Kidney (tissue), 14 donors: ENCODE data around the gene POLR3H. TPM values are rescaled to one million over a fixed set of nuclear protein-coding genes. Genes with fewer than 3 reads are reported as not detected.

Experiments used
- DNase-seq, 5 donors: peaks; one replicate each; pipeline ENCODE4 v3.0.0-alpha.2; 2013 to 2020
- FAIRE-seq: peaks from 2 replicates; lab custom pipeline; 2012; peaks lifted over from hg19 to GRCh38; lab: Jason Lieb, UNC
- H3K27ac ChIP-seq, 2 donors: one replicate each; pipeline ENCODE4 v1.7.0; 2013; ENCODE audit warnings: low read depth in 2 of 2, low read length in 2 of 2, inconsistent platforms in 1 of 2
- H3K27me3 ChIP-seq: one replicate; pipeline ENCODE4 v1.7.1; 2013; ENCODE audit warnings: low read length, inconsistent platforms; ENCODE audit not compliant: control insufficient read depth, insufficient read depth
- H3K36me3 ChIP-seq, 3 donors: one replicate each; pipeline versions ENCODE4 v1.7.0 to v1.7.1; 2013; ENCODE audit warnings: low read length in 3 of 3, control low read depth in 1 of 3, inconsistent platforms in 1 of 3; ENCODE audit not compliant: insufficient read depth in 3 of 3, control insufficient read depth in 2 of 3
- H3K4me1 ChIP-seq, 3 donors: one replicate each; pipeline versions ENCODE4 v1.7.0 to v1.7.1; 2013; ENCODE audit warnings: low read length in 3 of 3, inconsistent platforms in 1 of 3, low read depth in 1 of 3; ENCODE audit not compliant: control insufficient read depth in 2 of 3, insufficient read depth in 2 of 3
- H3K4me3 ChIP-seq, 3 donors: one replicate each; pipeline versions ENCODE4 v1.7.0 to v1.8.1; 2013; ENCODE audit warnings: low read length in 3 of 3, control low read depth in 1 of 3, inconsistent platforms in 1 of 3
- H3K9ac ChIP-seq, 3 donors: one replicate each; pipeline versions ENCODE4 v1.7.0 to v1.7.1; 2013; ENCODE audit warnings: low read length in 3 of 3, control low read depth in 1 of 3, inconsistent platforms in 1 of 3
- H3K9me3 ChIP-seq, 3 donors: one replicate each; pipeline versions ENCODE4 v1.7.0 to v1.7.1; 2013; ENCODE audit warnings: low read length in 3 of 3, control low read depth in 1 of 3, inconsistent platforms in 1 of 3; ENCODE audit not compliant: control insufficient read depth in 2 of 3, insufficient read depth in 1 of 3
- CTCF ChIP-seq: IDR thresholded peaks from 3 replicates; pipeline ENCODE4 v1.5.1; 2012; ENCODE audit warnings: mild to moderate bottlenecking, moderate library complexity, borderline replicate concordance; ENCODE audit not compliant: insufficient read depth; ENCODE audit errors: extremely low read depth
- intact Hi-C: fragments of 100-400 bp; cut with DNase I; formaldehyde crosslinking; loops from one replicate; pipeline ENCODE4 v1.11.1; 2022
- polyA plus RNA-seq: library from polyadenylated mRNA; stranded (reverse); fragments of 350-450 nt; fragmentation: Illumina TruSeq; extraction: RNeasy Lipid Tissue Mini Kit (QIAGEN cat#74804); gene quantifications from one replicate; pipeline ENCODE4 v1.2.3, GENCODE V29; 2014; ENCODE audit warnings: low read depth, low replicate concordance; ENCODE audit not compliant: insufficient read depth
- total RNA-seq: library from RNA; stranded (reverse); fragmentation: NEBNext Ultra II Directional; extraction: Animal tissue kit (Norgen Biotek cat#: 25700); gene quantifications from one replicate; pipeline ENCODE4 v1.2.1, GENCODE V29; 2021
- donor health status: control.
- donor health status: control.
- donor health status: control.
- donor health status: control.
- donor health status: control.
- donor health status: DM: yes; HTN: yes; CAD: no.
- donor health status: Normal renal cell carcinoma (clear cell type).

Gene POLR3H
- total and polyA plus RNA-seq, 2 donors from 2014 or later = 37.4 to 39.4 TPM

GRCh38 chr22:41587347-41587723, 43.1 kb upstream of the POLR3H start:
- no peak for TF ChIP-seq CTCF
- Histone ChIP-seq H3K4me1 (peaks cover 0 to 15% (median 4%) of the 10 kb centered on the region in 3 donors), H3K9ac (peak overlapping the region in 2 of 3 donors; percentile 4 to 48), H3K9me3 (no peaks in the 10 kb centered on the region), H3K4me3 (peak overlapping the region in 1 of 3 donors; percentile 15), H3K27me3 (no peaks in the 10 kb centered on the region), H3K36me3 (peaks cover 0 to 16% (median 4%) of the 10 kb centered on the region in 3 donors), H3K27ac (peak overlapping the region; percentile 65 to 69)
- FAIRE-seq (no peak), DNase-seq (no peak)
- intact Hi-C loops = no loop called here

- intact Hi-C loops = no loop called here
- peaks cover 0 to 17% (median 4%) of the 10 kb centered on the region in 3 donors for H3K36me3 ChIP-seq
- peaks cover 0 to 15% (median 4%) of the 10 kb centered on the region in 3 donors for H3K4me1 ChIP-seq
- H3K4me3 ChIP-seq = no peak overlapping the region
- H3K9ac ChIP-seq = no peak overlapping the region
- no peak for TF ChIP-seq CTCF
- H3K9me3 ChIP-seq = no peaks in the 10 kb centered on the region
- DNase-seq = no peak
- H3K27ac ChIP-seq = no peak overlapping the region
- no peak for FAIRE-seq
- H3K27me3 ChIP-seq = no peaks in the 10 kb centered on the region
Measured at GRCh38 chr22:41585898-41586297, 41.6 kb upstream of the POLR3H start.

- H3K4me1 ChIP-seq = peaks cover 0 to 15% (median 4%) of the 10 kb centered on the region in 3 donors
- H3K9ac ChIP-seq = no peak overlapping the region
- intact Hi-C loops = no loop called here
- H3K27ac ChIP-seq = no peak overlapping the region
- no peak for TF ChIP-seq CTCF
- no peak for FAIRE-seq
- H3K4me3 ChIP-seq = no peak overlapping the region
- H3K36me3 ChIP-seq = peaks cover 0 to 19% (median 4%) of the 10 kb centered on the region in 3 donors
- no peak for DNase-seq
- H3K27me3 ChIP-seq = no peaks in the 10 kb centered on the region
- H3K9me3 ChIP-seq = no peaks in the 10 kb centered on the region
Measured at GRCh38 chr22:41584881-41585280, 40.6 kb upstream of the POLR3H start.

- no peaks in the 10 kb centered on the region for H3K9me3 ChIP-seq
- no peak overlapping the region for H3K4me3 ChIP-seq
- peak overlapping the region in 1 of 3 donors; percentile 29 for H3K9ac ChIP-seq
- DNase-seq (no peak), FAIRE-seq (no peak)
- H3K27ac ChIP-seq = peak overlapping the region; percentile 54 to 55
- intact Hi-C loops = no loop called here
- no peak for TF ChIP-seq CTCF
- H3K4me1 ChIP-seq = peaks cover 0 to 7% (median 4%) of the 10 kb centered on the region in 3 donors
- peaks cover 0 to 29% (median 8%) of the 10 kb centered on the region in 3 donors for H3K36me3 ChIP-seq
- no peaks in the 10 kb centered on the region for H3K27me3 ChIP-seq
Measured at GRCh38 chr22:41582694-41583093, 38.4 kb upstream of the POLR3H start.
